Esophagus squamous epithelium (tissue), 5 donors: ENCODE results near the gene SALL2. TPM values are rescaled to one million over a fixed set of nuclear protein-coding genes. Genes with fewer than 3 reads are reported as not detected.

Experiments used
- DNase-seq: peaks from one replicate; lab custom pipeline; 2025; lab: John Stamatoyannopoulos, UW
- H3K27ac ChIP-seq, 4 donors: fragments of 200-600 bp; sonication (generic); one replicate each; pipeline ENCODE4 v1.5.1; 2016 to 2019; ENCODE audit warnings: mild to moderate bottlenecking in 1 of 4
- H3K27me3 ChIP-seq, 4 donors: fragments of 200-600 bp; sonication (generic); 1 replicate in 3 of 4; 2 replicates in 1 of 4; pipeline versions ENCODE4 v1.5.1 to v1.6.0; 2017 to 2021; ENCODE audit warnings: antibody characterized with exemption in 1 of 4
- H3K36me3 ChIP-seq, 3 donors: fragments of 200-600 bp; sonication (generic); one replicate each; pipeline ENCODE4 v1.5.1; 2016 to 2019
- H3K4me1 ChIP-seq, 3 donors: fragments of 200-600 bp; sonication (generic); one replicate each; pipeline ENCODE4 v1.5.1; 2017 to 2019
- H3K4me3 ChIP-seq, 4 donors: fragments of 200-600 bp; sonication (generic); 1 replicate in 3 of 4; 2 replicates in 1 of 4; pipeline ENCODE4 v1.5.1; 2016 to 2019; ENCODE audit warnings: mild to moderate bottlenecking in 2 of 4, moderate library complexity in 1 of 4
- H3K9me3 ChIP-seq, 3 donors: fragments of 200-600 bp; sonication (generic); one replicate each; pipeline ENCODE4 v1.5.1; 2016 to 2019
- CTCF ChIP-seq, 6 experiments: fragments of 450-650 bp in 4 of 6; fragments of 200-600 bp in 2 of 6; sonication (generic) in 2 of 6; IDR thresholded peaks; one replicate each; pipeline ENCODE4 v1.5.1; 2016 to 2019; ENCODE audit warnings: antibody characterized with exemption in 6 of 6, mild to moderate bottlenecking in 4 of 6, moderate library complexity in 4 of 6
- POLR2A ChIP-seq, 4 donors: fragments of 450-650 bp; IDR thresholded peaks; one replicate each; pipeline ENCODE4 v1.6.1; 2017; ENCODE audit warnings: antibody characterized with exemption in 4 of 4, mild to moderate bottlenecking in 4 of 4, moderate library complexity in 3 of 4
- WGBS, 2 donors: methylation state at CpG; one replicate each; pipeline ENCODE4 v1.1.5; 2018; 5-methylcytosine and 5-hydroxymethylcytosine counted together
- intact Hi-C: fragments of 100-400 bp; cut with DNase I; formaldehyde crosslinking; loops from one replicate; pipeline ENCODE4 v1.15.0; 2022
- total RNA-seq, 4 donors: library from RNA; depleted of rRNA; stranded (reverse); fragments of >200 nt; gene quantifications; one replicate each; pipeline ENCODE4 v1.1.0, GENCODE V29; 2016
- donor health status: DM: yes; HTN: yes; CAD: no.

SALL2 gene
- total RNA-seq, 4 donors from 2014 or later, result 0.83 to 5.1 (median 1.9) TPM

GRCh38 chr14:21543521-21543960 is 17.4 kb upstream of the SALL2 start:
- Histone ChIP-seq H3K9me3 (no peaks in the 10 kb centered on the region), H3K4me1 (peaks cover 0 to 4% (median 0%) of the 10 kb centered on the region in 3 donors), H3K27me3 (peaks cover 0 to 17% (median 0%) of the 10 kb centered on the region in 4 donors), H3K27ac (no peak overlapping the region), H3K36me3 (no peaks in the 10 kb centered on the region), H3K4me3 (no peak overlapping the region)
- WGBS, 2 donors, result 29 to 33% methylated on average over 7 of the region's 7 CpGs
- no peak for DNase-seq
- intact Hi-C loops, result no loop called here
- no peak for TF ChIP-seq CTCF (IDR thresholded peaks at IDR 0.05)
- no peak for TF ChIP-seq POLR2A (IDR thresholded peaks at IDR 0.05)

GRCh38 chr14:21541413-21542074 is 15.4 kb upstream of the SALL2 start:
- 81 to 83% methylated on average over 9 of the region's 9 CpGs for WGBS, 2 donors
- intact Hi-C loops, result no loop called here
- peaks cover 0 to 11% (median 5%) of the 10 kb centered on the region in 3 donors for H3K4me1 ChIP-seq
- H3K27ac ChIP-seq, result no peak overlapping the region
- no peak for DNase-seq
- no peak for TF ChIP-seq POLR2A (IDR thresholded peaks at IDR 0.05)
- no peak for TF ChIP-seq CTCF (IDR thresholded peaks at IDR 0.05)
- H3K9me3 ChIP-seq, result no peaks in the 10 kb centered on the region
- H3K36me3 ChIP-seq, result no peaks in the 10 kb centered on the region
- H3K27me3 ChIP-seq, result peaks cover 0 to 33% (median 0%) of the 10 kb centered on the region in 4 donors
- H3K4me3 ChIP-seq, result no peak overlapping the region

- WGBS, 2 donors, result 44 to 52% methylated on average over 3 of the region's 3 CpGs
- Histone ChIP-seq H3K4me3 (no peak overlapping the region), H3K4me1 (peaks cover 0 to 20% (median 10%) of the 10 kb centered on the region in 3 donors), H3K36me3 (no peaks in the 10 kb centered on the region), H3K27ac (no peak overlapping the region), H3K27me3 (peaks cover 0 to 55% (median 0%) of the 10 kb centered on the region in 4 donors), H3K9me3 (no peaks in the 10 kb centered on the region)
- TF ChIP-seq CTCF (IDR thresholded peaks at IDR 0.05) (no peak), POLR2A (IDR thresholded peaks at IDR 0.05) (no peak)
- intact Hi-C loops, result no loop called here
- no peak for DNase-seq
These were observed 13.2 kb upstream of the SALL2 start for GRCh38 chr14:21539189-21539940.

- H3K27me3 ChIP-seq, result peaks cover 0 to 67% (median 0%) of the 10 kb centered on the region in 4 donors
- TF ChIP-seq CTCF (IDR thresholded peaks at IDR 0.05) (no peak), POLR2A (IDR thresholded peaks at IDR 0.05) (no peak)
- H3K27ac ChIP-seq, result no peak overlapping the region
- H3K36me3 ChIP-seq, result no peaks in the 10 kb centered on the region
- DNase-seq, result no peak
- H3K4me3 ChIP-seq, result peak overlapping the region in 3 of 4 donors; percentile 23 to 62 (median 24)
- intact Hi-C loops, result no loop called here
- H3K4me1 ChIP-seq, result peaks cover 0 to 16% (median 10%) of the 10 kb centered on the region in 3 donors
- 6 to 21% methylated on average over 3 of the region's 3 CpGs for WGBS, 2 donors
- H3K9me3 ChIP-seq, result no peaks in the 10 kb centered on the region
These were observed 10.9 kb upstream of the SALL2 start for GRCh38 chr14:21537090-21537424.
